C4-2B (cell line): Measurements from ENCODE around the gene ATAD1.
A peak's percentile ranks its signal among the peaks of the same experiment; 100 is the strongest.
"Not testable (repeated sequence)": the region's sequence is repeated elsewhere in the genome, so short reads cannot be mapped to it uniquely, and the experiment has no call there.

ENCODE experiments used
- H3K27ac ChIP-seq: fragments of 450-650 bp; 2 replicates; pipeline ENCODE4 v1.5.1; 2017
- ZFX ChIP-seq: fragments of 450-650 bp; IDR thresholded peaks from 2 replicates; pipeline ENCODE4 v1.6.1; 2017
- TF ChIP-seq, protein P1 (sequence below): fragments of 450-650 bp; conservative IDR thresholded peaks from 2 replicates; pipeline ENCODE4 v1.5.1; 2017; ENCODE audit warnings: mild to moderate bottlenecking

Gene ATAD1

DNA sequence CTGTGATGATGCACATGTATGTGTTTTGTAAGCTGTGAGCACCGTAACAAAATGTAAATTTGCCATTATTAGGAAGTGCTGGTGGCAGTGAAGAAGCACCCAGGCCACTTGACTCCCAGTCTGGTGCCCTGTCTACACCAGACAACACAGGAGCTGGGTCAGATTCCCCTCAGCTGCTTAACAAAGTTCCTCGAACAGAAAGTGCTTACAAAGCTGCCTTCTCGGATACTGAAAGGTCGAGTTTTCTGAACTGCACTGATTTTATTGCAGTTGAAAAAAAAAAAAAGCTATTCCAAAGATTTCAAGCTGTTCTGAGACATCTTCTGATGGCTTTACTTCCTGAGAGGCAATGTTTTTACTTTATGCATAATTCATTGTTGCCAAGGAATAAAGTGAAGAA, 71.1 kb downstream of the ATAD1 start:
- H3K27ac ChIP-seq, result no peak overlapping the region
- TF ChIP-seq ZFX, result no peak
- TF ChIP-seq, protein P1, sequence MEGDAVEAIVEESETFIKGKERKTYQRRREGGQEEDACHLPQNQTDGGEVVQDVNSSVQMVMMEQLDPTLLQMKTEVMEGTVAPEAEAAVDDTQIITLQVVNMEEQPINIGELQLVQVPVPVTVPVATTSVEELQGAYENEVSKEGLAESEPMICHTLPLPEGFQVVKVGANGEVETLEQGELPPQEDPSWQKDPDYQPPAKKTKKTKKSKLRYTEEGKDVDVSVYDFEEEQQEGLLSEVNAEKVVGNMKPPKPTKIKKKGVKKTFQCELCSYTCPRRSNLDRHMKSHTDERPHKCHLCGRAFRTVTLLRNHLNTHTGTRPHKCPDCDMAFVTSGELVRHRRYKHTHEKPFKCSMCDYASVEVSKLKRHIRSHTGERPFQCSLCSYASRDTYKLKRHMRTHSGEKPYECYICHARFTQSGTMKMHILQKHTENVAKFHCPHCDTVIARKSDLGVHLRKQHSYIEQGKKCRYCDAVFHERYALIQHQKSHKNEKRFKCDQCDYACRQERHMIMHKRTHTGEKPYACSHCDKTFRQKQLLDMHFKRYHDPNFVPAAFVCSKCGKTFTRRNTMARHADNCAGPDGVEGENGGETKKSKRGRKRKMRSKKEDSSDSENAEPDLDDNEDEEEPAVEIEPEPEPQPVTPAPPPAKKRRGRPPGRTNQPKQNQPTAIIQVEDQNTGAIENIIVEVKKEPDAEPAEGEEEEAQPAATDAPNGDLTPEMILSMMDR, result no peak

DNA sequence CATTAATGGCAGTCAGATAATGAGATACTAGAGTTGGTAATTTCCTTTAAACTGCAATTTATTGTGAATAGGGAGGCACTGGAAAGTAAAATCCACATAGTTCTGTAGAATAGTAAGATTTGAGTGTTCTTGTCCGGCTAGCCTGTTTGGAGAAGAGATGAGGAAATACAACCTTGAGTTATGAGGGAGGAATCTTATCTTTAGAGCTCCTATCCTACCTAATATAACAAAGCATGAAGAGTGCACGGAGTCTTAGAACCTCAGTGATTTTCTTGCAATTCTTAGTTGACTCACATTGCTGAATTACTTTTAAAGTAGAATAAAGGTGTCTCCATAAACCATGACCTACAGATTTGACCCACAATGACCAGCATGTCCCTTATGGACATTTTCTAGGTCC, 73.4 kb downstream of the ATAD1 start:
- TF ChIP-seq, protein P1, result no peak
- TF ChIP-seq ZFX, result no peak
- H3K27ac ChIP-seq, result no peak overlapping the region

DNA sequence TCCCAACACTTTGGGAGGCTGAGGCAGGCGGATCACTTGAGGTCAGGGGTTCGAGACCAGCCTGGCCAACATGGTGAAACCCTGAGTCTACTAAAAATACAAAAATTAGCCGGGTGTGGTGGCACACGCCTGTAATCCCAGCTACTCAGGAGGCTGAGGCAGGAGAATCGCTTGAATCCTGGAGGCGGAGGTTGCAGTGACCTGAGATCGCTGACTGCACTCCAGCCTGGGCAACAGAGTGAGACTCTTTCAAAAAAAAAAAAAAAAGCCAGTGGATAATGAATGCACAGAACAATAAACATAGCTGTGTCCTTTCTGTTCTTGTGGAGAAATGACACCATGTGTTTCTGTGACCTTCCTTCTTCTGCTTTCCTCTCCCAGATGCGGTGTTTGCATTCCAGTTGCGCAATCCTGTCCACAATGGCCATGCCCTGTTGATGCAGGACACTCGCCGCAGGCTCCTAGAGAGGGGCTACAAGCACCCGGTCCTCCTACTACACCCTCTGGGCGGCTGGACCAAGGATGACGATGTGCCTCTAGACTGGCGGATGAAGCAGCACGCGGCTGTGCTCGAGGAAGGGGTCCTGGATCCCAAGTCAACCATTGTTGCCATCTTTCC, 74.9 kb downstream of the ATAD1 start:
- not testable (repeated sequence) for H3K27ac ChIP-seq

DNA sequence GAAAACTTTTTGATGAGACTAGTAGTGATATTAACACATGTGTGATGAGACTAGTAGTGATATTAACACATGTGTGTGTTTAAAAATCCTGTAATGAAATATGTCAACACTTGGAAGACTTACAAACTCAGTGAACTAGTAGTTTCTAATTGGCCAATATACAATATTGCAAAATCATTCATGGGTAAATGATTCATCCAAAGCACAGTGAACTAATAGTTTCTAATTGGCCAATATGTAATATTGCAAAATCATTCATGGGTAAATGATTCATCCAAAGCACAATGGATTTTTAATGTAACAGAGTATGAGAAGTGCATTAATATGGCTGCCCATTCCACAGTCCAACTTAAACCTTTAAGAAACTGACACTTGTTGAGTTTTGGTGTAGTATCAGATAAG, 77.8 kb downstream of the ATAD1 start:
- no peak overlapping the region for H3K27ac ChIP-seq
- TF ChIP-seq ZFX, result no peak
- TF ChIP-seq, protein P1, result no peak

DNA sequence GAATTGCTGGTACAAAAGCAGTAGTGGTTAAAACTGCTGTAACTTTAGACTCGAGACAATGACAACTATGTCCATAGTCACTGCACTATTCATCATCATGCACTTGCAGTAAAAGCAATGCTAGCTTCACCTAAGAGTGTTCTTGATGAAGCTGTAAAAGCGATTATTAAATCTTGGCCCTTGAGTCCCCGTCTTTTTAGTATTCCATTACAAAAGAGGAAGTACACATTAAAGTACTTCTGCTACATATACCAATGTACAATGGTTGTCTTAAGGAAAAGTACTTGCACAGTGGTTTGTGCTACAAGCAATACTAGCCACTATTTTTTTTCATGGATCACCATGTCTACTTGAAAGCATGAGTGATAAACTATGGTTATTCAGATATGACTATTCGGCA, 78.3 kb downstream of the ATAD1 start:
- TF ChIP-seq, protein P1, result no peak
- TF ChIP-seq ZFX, result no peak
- H3K27ac ChIP-seq, result no peak overlapping the region

DNA sequence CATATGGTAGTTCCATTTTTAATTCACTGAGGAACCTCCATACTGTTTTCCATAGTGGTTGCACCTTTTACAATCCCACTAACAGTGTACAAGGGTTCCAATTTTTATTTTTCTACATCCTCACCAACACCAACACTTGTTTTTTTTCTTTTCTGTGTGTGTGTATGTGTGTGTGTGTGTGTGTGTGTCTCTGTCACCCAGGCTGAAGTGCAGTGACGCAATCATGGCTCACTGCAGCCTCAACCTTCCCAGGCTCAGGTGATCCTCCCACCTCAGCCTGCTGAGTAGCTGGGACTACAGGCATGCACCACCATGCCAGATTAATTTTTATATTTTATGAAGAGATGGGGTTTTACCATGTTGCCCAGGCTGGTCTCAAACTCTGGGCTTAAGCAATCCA, 79.8 kb downstream of the ATAD1 start:
- H3K27ac ChIP-seq, result not testable (repeated sequence)

DNA sequence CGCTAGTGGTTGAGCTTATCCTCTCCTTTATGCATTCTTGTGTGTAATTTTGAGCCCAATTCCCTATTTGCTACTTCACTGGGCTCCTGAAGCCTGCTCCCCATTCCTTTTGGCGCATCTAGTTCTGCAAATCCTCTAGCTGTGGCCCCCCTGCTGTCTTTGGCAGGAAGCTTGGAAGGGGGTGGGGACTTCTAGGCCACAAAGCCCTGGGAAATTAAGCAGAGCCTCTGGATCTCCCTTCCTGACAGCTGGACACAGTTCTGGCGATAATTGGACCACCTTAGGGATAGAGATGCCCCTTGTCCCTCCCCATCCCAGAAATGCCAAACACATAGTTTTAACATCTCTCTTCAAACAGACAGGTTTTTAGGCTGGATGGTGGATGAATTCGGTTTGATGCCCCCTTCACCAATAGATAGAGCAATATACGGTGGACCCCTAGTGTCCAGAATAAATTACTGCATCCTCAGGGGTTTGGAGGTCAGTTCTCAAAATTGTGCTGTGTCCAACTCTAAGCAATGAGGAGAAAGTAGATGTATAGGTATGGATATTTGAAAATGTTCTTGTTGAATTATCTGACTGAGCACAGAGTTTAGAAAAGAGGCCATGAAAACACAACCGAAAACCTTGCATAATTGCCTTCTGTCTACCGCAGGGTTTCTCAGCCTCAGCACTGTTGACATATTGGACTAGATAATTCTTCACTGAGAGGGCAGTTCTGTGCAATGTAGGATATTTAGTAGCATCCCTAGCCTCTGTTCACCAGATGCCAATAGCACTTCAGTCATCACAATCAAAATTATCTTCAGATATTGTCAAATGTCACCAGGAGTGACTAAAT, 82.8 kb downstream of the ATAD1 start:
- H3K27ac ChIP-seq, result no peak overlapping the region

DNA sequence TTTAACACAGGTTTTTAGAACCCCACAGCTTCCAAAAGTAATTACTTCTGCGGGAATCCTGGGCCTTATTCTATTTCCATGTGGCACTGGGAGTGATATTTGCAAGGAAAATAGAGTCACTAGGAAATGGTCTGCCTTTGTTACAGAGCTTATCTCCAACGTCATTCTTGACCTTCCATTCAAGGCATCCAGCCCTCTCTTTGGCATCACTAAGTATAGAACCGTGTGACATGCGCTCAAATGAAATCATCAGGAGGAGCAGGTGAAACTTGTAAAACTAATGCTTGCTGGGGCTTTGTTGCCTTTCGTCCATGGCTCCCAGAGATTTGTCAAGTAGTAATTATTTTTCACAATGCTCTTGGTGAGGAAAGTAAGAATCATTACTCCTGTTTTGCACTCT, 84.9 kb downstream of the ATAD1 start:
- TF ChIP-seq ZFX, result no peak
- TF ChIP-seq, protein P1, result no peak
- no peak overlapping the region for H3K27ac ChIP-seq

More for the DNA sequence above, 82.8 kb downstream of the ATAD1 start:
- TF ChIP-seq, protein P1, result peak; percentile 73
- TF ChIP-seq ZFX, result no peak
